OCI-LY1 (cell line): ENCODE measurements around the gene PHOX2A.

ENCODE experiments used
- H2AFZ ChIP-seq: fragments of 200-600 bp; sonication (generic), shearing (Covaris generic); 2 replicates; pipeline ENCODE4 v1.6.0; 2014; ENCODE audit warnings: antibody characterized with exemption, mild to moderate bottlenecking, low read length
- H3F3A ChIP-seq: fragments of 200-600 bp; sonication (generic), shearing (Covaris generic); 2 replicates; pipeline ENCODE4 v1.6.0; 2014; ENCODE audit warnings: mild to moderate bottlenecking, antibody characterized with exemption, low read length, moderate library complexity; ENCODE audit not compliant: insufficient read depth
- H3K27ac ChIP-seq: fragments of 200-600 bp; sonication (generic); 2 replicates; pipeline ENCODE4 v1.5.1; 2014; ENCODE audit warnings: low read length, mixed run types, mild to moderate bottlenecking, low read depth; ENCODE audit not compliant: poor library complexity, severe bottlenecking
- H3K27me3 ChIP-seq: fragments of 200-600 bp; sonication (generic); 2 replicates; pipeline ENCODE4 v1.6.0; 2014; ENCODE audit warnings: antibody characterized with exemption, mild to moderate bottlenecking, low read length, moderate library complexity; ENCODE audit not compliant: insufficient read depth
- H3K36me3 ChIP-seq: fragments of 200-600 bp; sonication (generic); 2 replicates; pipeline ENCODE4 v1.6.1; 2014; ENCODE audit warnings: mild to moderate bottlenecking, antibody characterized with exemption, low read length, moderate library complexity, mixed read lengths; ENCODE audit not compliant: insufficient read depth
- H3K4me1 ChIP-seq: fragments of 200-600 bp; sonication (generic); 2 replicates; pipeline ENCODE4 v1.5.1; 2014; ENCODE audit warnings: mild to moderate bottlenecking, low read length, moderate library complexity; ENCODE audit not compliant: insufficient read depth, severe bottlenecking
- H3K4me2 ChIP-seq: fragments of 200-600 bp; sonication (generic), shearing (Covaris generic); 2 replicates; pipeline ENCODE4 v1.6.1; 2014; ENCODE audit warnings: low read length
- H3K4me3 ChIP-seq: fragments of 200-600 bp; sonication (generic); 2 replicates; pipeline ENCODE4 v1.5.1; 2014; ENCODE audit warnings: low read length, low read depth, mild to moderate bottlenecking, mixed read lengths; ENCODE audit not compliant: poor library complexity, severe bottlenecking
- H3K79me2 ChIP-seq: fragments of 200-600 bp; shearing (Covaris generic); 2 replicates; pipeline ENCODE4 v1.6.1; 2016; ENCODE audit warnings: mixed run types, low read length, mixed read lengths; ENCODE audit not compliant: insufficient read depth
- H3K9ac ChIP-seq: fragments of 200-600 bp; sonication (generic), shearing (Covaris generic); 2 replicates; pipeline ENCODE4 v1.6.1; 2014; ENCODE audit warnings: mild to moderate bottlenecking, low read length, mixed read lengths
- H3K9me2 ChIP-seq: fragments of 200-600 bp; sonication (generic), shearing (Covaris generic); 2 replicates; pipeline ENCODE4 v1.6.1; 2014; ENCODE audit warnings: low read depth, mild to moderate bottlenecking, low read length, mixed read lengths
- H3K9me3 ChIP-seq: fragments of 200-600 bp; shearing (Covaris generic); 2 replicates; pipeline ENCODE4 v1.6.1; 2014; ENCODE audit warnings: low read length, mixed read lengths
- H4K20me1 ChIP-seq: fragments of 200-600 bp; sonication (generic), shearing (Covaris generic); 2 replicates; pipeline ENCODE4 v1.6.0; 2016; ENCODE audit warnings: mild to moderate bottlenecking, low read length; ENCODE audit not compliant: insufficient read depth
- CTCF ChIP-seq: fragments of 200-600 bp; sonication (generic), shearing (Covaris generic); IDR thresholded peaks from 2 replicates; pipeline ENCODE4 v1.5.1; 2017; ENCODE audit warnings: mild to moderate bottlenecking, antibody characterized with exemption, low read length, moderate library complexity, mixed read lengths
- EZH2 ChIP-seq: fragments of 200-600 bp; sonication (generic), shearing (Covaris generic); IDR thresholded peaks from 2 replicates; pipeline ENCODE4 v1.8.0; 2017; ENCODE audit warnings: borderline replicate concordance, mixed run types, mild to moderate bottlenecking, antibody characterized with exemption, low read length, moderate library complexity, mixed read lengths

Gene PHOX2A

GRCh38 chr11:72244060-72244360 lies at the start of gene PHOX2A:
TSS of gene PHOX2A (minus strand) at chr11:72244176. CDS start at chr11:72244004, 172 bp downstream.
- Histone ChIP-seq H3K9me2 (no peaks in the 10 kb centered on the region), H3K9ac (no peak within 1 kb of the TSS), H3F3A (no peaks in the 10 kb centered on the region), H3K79me2 (no peaks in the 10 kb centered on the region), H3K4me2 (no peak within 1 kb of the TSS), H2AFZ (no peak within 1 kb of the TSS), H3K36me3 (no peaks in the 10 kb centered on the region), H3K4me1 (no peaks in the 10 kb centered on the region), H3K27me3 (no peaks in the 10 kb centered on the region), H4K20me1 (no peaks in the 10 kb centered on the region), H3K9me3 (no peaks in the 10 kb centered on the region), H3K4me3 (no peak within 1 kb of the TSS), H3K27ac (no peak within 1 kb of the TSS)
- TF ChIP-seq EZH2 = no peak
- TF ChIP-seq CTCF = no peak

GRCh38 chr11:72293391-72293790 lies 49.4 kb upstream of the PHOX2A start:
- TF ChIP-seq CTCF (no peak), EZH2 (no peak)
- H3K36me3 ChIP-seq = peaks cover 6% of the 10 kb centered on the region; the same call in 1 of the 2 replicates

GRCh38 chr11:72292106-72292785 lies 48.3 kb upstream of the PHOX2A start:
- H3K9ac ChIP-seq = no peak overlapping the region
- H4K20me1 ChIP-seq = no peaks in the 10 kb centered on the region
- no peaks in the 10 kb centered on the region for H3K27me3 ChIP-seq
- no peak overlapping the region for H3K4me2 ChIP-seq
- peaks cover 6% of the 10 kb centered on the region; the same call in 1 of the 2 replicates for H3K36me3 ChIP-seq
- H3F3A ChIP-seq = no peaks in the 10 kb centered on the region
- H3K9me3 ChIP-seq = no peaks in the 10 kb centered on the region
- TF ChIP-seq EZH2 = no peak
- no peak for TF ChIP-seq CTCF
- no peaks in the 10 kb centered on the region for H3K9me2 ChIP-seq
- no peaks in the 10 kb centered on the region for H3K79me2 ChIP-seq
- no peak overlapping the region for H3K27ac ChIP-seq
- H3K4me3 ChIP-seq = no peak overlapping the region
- no peak overlapping the region for H2AFZ ChIP-seq
- no peaks in the 10 kb centered on the region for H3K4me1 ChIP-seq

More at GRCh38 chr11:72293391-72293790, 49.4 kb upstream of the PHOX2A start:
- Histone ChIP-seq H3K27ac (no peak overlapping the region), H3K79me2 (no peaks in the 10 kb centered on the region), H2AFZ (no peak overlapping the region), H3F3A (no peaks in the 10 kb centered on the region), H3K9me3 (no peaks in the 10 kb centered on the region), H3K9me2 (no peaks in the 10 kb centered on the region), H3K9ac (no peak overlapping the region), H3K4me1 (no peaks in the 10 kb centered on the region), H3K4me3 (no peak overlapping the region), H4K20me1 (no peaks in the 10 kb centered on the region), H3K4me2 (no peak overlapping the region), H3K27me3 (no peaks in the 10 kb centered on the region)
